TTC549 (cell line): Measurements from ENCODE around the gene METTL1.
"Not testable (repeated sequence)": the region's sequence is repeated elsewhere in the genome, so short reads cannot be mapped to it uniquely, and the experiment has no call there.

Source experiments
- FAIRE-seq: peaks from 2 replicates; lab custom pipeline; 2012; peaks lifted over from hg19 to GRCh38; lab: Jason Lieb, UNC

Gene METTL1

GRCh38 chr12:57722716-57723629 lies 48.9 kb downstream of the METTL1 start:
- FAIRE-seq: no peak

GRCh38 chr12:57721846-57722608 lies 49.9 kb downstream of the METTL1 start:
- not testable (repeated sequence) for FAIRE-seq

- no peak for FAIRE-seq
These were observed 51.0 kb downstream of the METTL1 start for GRCh38 chr12:57720606-57721595.

- no peak for FAIRE-seq
These were observed 51.9 kb downstream of the METTL1 start for GRCh38 chr12:57719777-57720605.

- FAIRE-seq: no peak
These were observed 53.0 kb downstream of the METTL1 start for GRCh38 chr12:57718641-57719528.
